Measurements from ENCODE around the gene ANXA2R. TPM values are rescaled to one million over a fixed set of nuclear protein-coding genes. Genes with fewer than 3 reads are reported as not detected.
A peak's percentile ranks its signal among the peaks of the same experiment; 100 is the strongest.
"Not testable (repeated sequence)": the region's sequence is repeated elsewhere in the genome, so short reads cannot be mapped to it uniquely, and the experiment has no call there.

ANXA2R gene
- total and polyA plus RNA-seq, 9 donors = 1.1 to 2.7 (median 1.6) TPM

GRCh38 chr5:43065948-43066798, 26.1 kb upstream of the ANXA2R start:
- no peaks in the 10 kb centered on the region for H3K9me3 ChIP-seq
- intact Hi-C loops (cut with DNase I) = loop anchor here in 2 of 4 donors (1.0 to 10.0 kb wide), 7 partner anchors 24 to 161 kb away; partner anchors contain the start of genes ZNF131 (in 2 of the 2) and ANXA2R (in 1 of the 2)
- peaks cover 7% of the 10 kb centered on the region for H3K4me1 ChIP-seq (ENCODE audit: insufficient read depth)
- H3K4me3 ChIP-seq = peak overlapping the region; percentile 85
- DNase-seq = peak; percentile 68 to 85 (median 78)
- 0% methylated on average over 74 to 75 of the region's 75 CpGs for WGBS, 3 donors
- peak overlapping the region; percentile 86 to 95 for H3K27ac ChIP-seq
- no peaks in the 10 kb centered on the region for H3K36me3 ChIP-seq
- TF ChIP-seq EP300 (IDR thresholded peaks at IDR 0.05) = no peak
- TF ChIP-seq POLR2A (IDR thresholded peaks at IDR 0.05) = no peak
- TF ChIP-seq CTCF (IDR thresholded peaks at IDR 0.05) = no peak
- no peaks in the 10 kb centered on the region for H3K27me3 ChIP-seq

GRCh38 chr5:43065387-43065947, 25.3 kb upstream of the ANXA2R start:
- no peaks in the 10 kb centered on the region for H3K36me3 ChIP-seq
- H3K27ac ChIP-seq = peak overlapping the region; percentile 86 to 95
- WGBS, 3 donors = 0 to 1% (median 0%) methylated on average over 18 of the region's 18 CpGs
- H3K4me1 ChIP-seq (ENCODE audit: insufficient read depth) = peaks cover 7% of the 10 kb centered on the region
- intact Hi-C loops (cut with DNase I) = loop anchor here in 2 of 4 donors (2.0 to 10.0 kb wide), 2 partner anchors 71 to 161 kb away; no protein-coding TSS in a partner anchor
- TF ChIP-seq CTCF (IDR thresholded peaks at IDR 0.05) (no peak), POLR2A (IDR thresholded peaks at IDR 0.05) (no peak), EP300 (IDR thresholded peaks at IDR 0.05) (peak; percentile 9)
- DNase-seq = peak in 1 of 5 donors; percentile 15
- peak overlapping the region; percentile 85 for H3K4me3 ChIP-seq
- H3K27me3 ChIP-seq = no peaks in the 10 kb centered on the region
- H3K9me3 ChIP-seq = no peaks in the 10 kb centered on the region

GRCh38 chr5:43063721-43064171, 23.6 kb upstream of the ANXA2R start:
- peak in 2 of 5 donors; percentile 39 to 45 for DNase-seq
- Histone ChIP-seq H3K4me1 (ENCODE audit: insufficient read depth) (peaks cover 5% of the 10 kb centered on the region), H3K9me3 (no peaks in the 10 kb centered on the region), H3K27me3 (no peaks in the 10 kb centered on the region), H3K4me3 (no peak overlapping the region), H3K27ac (peak overlapping the region in 1 of 2 donors; percentile 86), H3K36me3 (no peaks in the 10 kb centered on the region)
- TF ChIP-seq CTCF (IDR thresholded peaks at IDR 0.05) (no peak), EP300 (IDR thresholded peaks at IDR 0.05) (no peak), POLR2A (IDR thresholded peaks at IDR 0.05) (no peak)
- 83 to 86% (median 85%) methylated on average over 12 of the region's 12 CpGs for WGBS, 3 donors
- intact Hi-C loops (cut with DNase I) = loop anchor here in 2 of 4 donors (2.0 to 10.0 kb wide), 2 partner anchors 69 to 159 kb away; no protein-coding TSS in a partner anchor

GRCh38 chr5:43061352-43062075, 21.4 kb upstream of the ANXA2R start:
- no peak for DNase-seq
- H3K27ac ChIP-seq = no peak overlapping the region
- H3K4me3 ChIP-seq = no peak overlapping the region
- intact Hi-C loops (cut with DNase I) = loop anchor here in 1 of 4 donors (10.0 kb wide), 1 partner anchor 157 kb away; no protein-coding TSS in a partner anchor
- H3K27me3 ChIP-seq = no peaks in the 10 kb centered on the region
- peaks cover 2% of the 10 kb centered on the region for H3K4me1 ChIP-seq (ENCODE audit: insufficient read depth)
- H3K36me3 ChIP-seq = no peaks in the 10 kb centered on the region
- no peak for TF ChIP-seq EP300 (IDR thresholded peaks at IDR 0.05)
- no peak for TF ChIP-seq CTCF (IDR thresholded peaks at IDR 0.05)
- no peak for TF ChIP-seq POLR2A (IDR thresholded peaks at IDR 0.05)
- no peaks in the 10 kb centered on the region for H3K9me3 ChIP-seq
- WGBS, 3 donors = 74 to 81% (median 75%) methylated on average over 5 of the region's 5 CpGs

GRCh38 chr5:43060020-43060419, 19.9 kb upstream of the ANXA2R start:
- not testable (repeated sequence) for DNase-seq; H3K4me1 ChIP-seq (ENCODE audit: insufficient read depth); H3K36me3 ChIP-seq; H3K27me3 ChIP-seq; H3K4me3 ChIP-seq; H3K9me3 ChIP-seq; H3K27ac ChIP-seq
- intact Hi-C loops (cut with DNase I) = loop anchor here in 1 of 4 donors (10.0 kb wide), 1 partner anchor 155 kb away; no protein-coding TSS in a partner anchor
- 95 to 98% (median 96%) methylated on average over 2 of the region's 2 CpGs for WGBS, 3 donors

GRCh38 chr5:43055098-43055497, 15.0 kb upstream of the ANXA2R start:
- H3K4me3 ChIP-seq; H3K27me3 ChIP-seq; H3K27ac ChIP-seq; intact Hi-C loops (cut with DNase I); H3K9me3 ChIP-seq; DNase-seq; H3K4me1 ChIP-seq (ENCODE audit: insufficient read depth); H3K36me3 ChIP-seq: not testable (repeated sequence)
- WGBS, 3 donors = 95 to 98% (median 96%) methylated on average over 2 of the region's 2 CpGs

Data from ovary (tissue), 9 donors.